Measurements from ENCODE around the gene OR8D2.

GRCh38 chr11:124297921-124298320 is 22.1 kb downstream of the OR8D2 start:
- TF ChIP-seq CTCF (conservative IDR thresholded peaks at IDR 0.05 in 1 of 2, IDR thresholded peaks at IDR 0.05 in 1 of 2; ENCODE audit: low read depth in 1 of 2, low read length in 2 of 2) = no peak
- no peak for TF ChIP-seq EZH2 (IDR thresholded peaks at IDR 0.05; ENCODE audit: low read length, missing control alignments)
